H1 (cell line): ENCODE data around the gene COL5A1. TPM values are rescaled to one million over a fixed set of nuclear protein-coding genes. Genes with fewer than 3 reads are reported as not detected.

Experiments
- CTCF ChIA-PET: fragments of 300-600 bp; sonication (Branson Sonifier 250); formaldehyde crosslinking; loops from one replicate; lab custom pipeline; 2021; ENCODE audit not compliant: partially characterized antibody; lab: Charles Lee
- POLR2A ChIA-PET: fragments of 300-600 bp; sonication (Branson Sonifier 250); formaldehyde crosslinking; loops from one replicate; lab custom pipeline; 2021; ENCODE audit warnings: inconsistent platforms; ENCODE audit not compliant: partially characterized antibody; lab: Charles Lee
- DNase-seq, 2 experiments: peaks; one replicate each; pipeline versions ENCODE4 v3.0.0 to v3.0.0-alpha.2; 2010 to 2022; ENCODE audit warnings: low spot score in 2 of 2, low read depth in 1 of 2, mixed read lengths in 1 of 2
- FAIRE-seq: peaks from 2 replicates; lab custom pipeline; 2011; peaks lifted over from hg19 to GRCh38; lab: Jason Lieb, UNC
- H2AFZ ChIP-seq: 2 replicates; pipeline ENCODE4 v1.8.1; 2012; ENCODE audit warnings: low read length, inconsistent platforms
- H2AK5ac ChIP-seq: 2 replicates; pipeline ENCODE4 v1.6.1; 2013; ENCODE audit warnings: low read depth, low read length
- H2BK120ac ChIP-seq: replicated peaks from 2 replicates; pipeline ENCODE3; 2013; ENCODE audit warnings: low read depth, low read length, inconsistent platforms
- H2BK12ac ChIP-seq: 2 replicates; pipeline ENCODE4 v1.6.1; 2013; ENCODE audit warnings: low read depth, low read length
- H2BK15ac ChIP-seq: 2 replicates; pipeline ENCODE4 v1.6.1; 2013; ENCODE audit warnings: low read length
- H2BK20ac ChIP-seq: 2 replicates; pipeline ENCODE4 v1.6.1; 2013; ENCODE audit warnings: low read length
- H2BK5ac ChIP-seq: 2 replicates; pipeline ENCODE4 v1.6.1; 2013; ENCODE audit warnings: low read depth, low read length
- H3K14ac ChIP-seq: 2 replicates; pipeline ENCODE4 v1.6.1; 2013; ENCODE audit warnings: inconsistent platforms; ENCODE audit not compliant: insufficient read length
- H3K18ac ChIP-seq: 2 replicates; pipeline ENCODE4 v1.6.1; 2013; ENCODE audit warnings: low read length; ENCODE audit errors: extremely low read depth
- H3K23ac ChIP-seq: 2 replicates; pipeline ENCODE4 v1.6.1; 2013; ENCODE audit warnings: inconsistent platforms; ENCODE audit not compliant: insufficient read length
- H3K23me2 ChIP-seq: 2 replicates; pipeline ENCODE4 v1.6.1; 2013; ENCODE audit warnings: low read depth, low read length
- H3K27ac ChIP-seq: 2 replicates; pipeline ENCODE4 v1.6.1; 2011; ENCODE audit warnings: low read depth, low read length, inconsistent platforms
- H3K27me3 ChIP-seq, 4 experiments: replicated peaks in 1 of 4; 1 replicate in 1 of 4; 2 replicates in 3 of 4; pipeline versions ENCODE4 v1.6.1 to v1.8.1; 2011 to 2013; ENCODE audit warnings: low read length in 3 of 4, mild to moderate bottlenecking in 3 of 4, inconsistent platforms in 2 of 4, mixed read lengths in 2 of 4, moderate library complexity in 1 of 4; ENCODE audit not compliant: control insufficient read depth in 3 of 4, insufficient read depth in 3 of 4; ENCODE audit errors: extremely low read depth in 1 of 4
- H3K36me3 ChIP-seq, 4 experiments: 2 replicates each; pipeline versions ENCODE4 v1.6.1 to v1.8.1; 2011 to 2013; ENCODE audit warnings: mild to moderate bottlenecking in 4 of 4, low read length in 3 of 4, moderate library complexity in 2 of 4, control low read depth in 1 of 4, inconsistent platforms in 1 of 4; ENCODE audit not compliant: insufficient read depth in 4 of 4, control insufficient read depth in 2 of 4
- H3K4ac ChIP-seq: replicated peaks from 2 replicates; pipeline ENCODE3; 2013; ENCODE audit warnings: low read length, low read depth, mixed read lengths, inconsistent platforms; ENCODE audit not compliant: insufficient read length
- H3K4me1 ChIP-seq, 4 experiments: replicated peaks in 1 of 4; 1 replicate in 1 of 4; 2 replicates in 3 of 4; pipeline versions ENCODE4 v1.6.1 to v1.8.1; 2011 to 2013; ENCODE audit warnings: low read length in 3 of 4, inconsistent platforms in 2 of 4, mixed read lengths in 1 of 4; ENCODE audit not compliant: insufficient read depth in 4 of 4, control insufficient read depth in 3 of 4
- H3K4me2 ChIP-seq, 2 experiments: 2 replicates each; pipeline versions ENCODE4 v1.6.1 to v1.8.1; 2011 to 2013; ENCODE audit warnings: low read depth in 2 of 2, low read length in 2 of 2, control low read depth in 1 of 2, inconsistent platforms in 1 of 2, mild to moderate bottlenecking in 1 of 2; ENCODE audit not compliant: insufficient read depth in 1 of 2
- H3K4me3 ChIP-seq, 4 experiments: fragments of 200-600, 300-600 bp in 1 of 4; sonication (generic), shearing (Covaris generic), sonication (Bioruptor Twin) in 1 of 4; 2 replicates each; pipeline versions ENCODE4 v1.5.1 to v1.8.1; 2011 to 2016; ENCODE audit warnings: low read length in 4 of 4, low read depth in 3 of 4, control low read depth in 2 of 4, inconsistent platforms in 2 of 4, mild to moderate bottlenecking in 2 of 4, mixed read lengths in 1 of 4, moderate library complexity in 1 of 4; ENCODE audit not compliant: insufficient read depth in 2 of 4; ENCODE audit errors: extremely low read depth in 1 of 4
- H3K56ac ChIP-seq: replicated peaks from 2 replicates; pipeline ENCODE3; 2013; ENCODE audit warnings: low read depth, mild to moderate bottlenecking, mixed read lengths, low read length, inconsistent platforms; ENCODE audit not compliant: insufficient read length
- H3K79me1 ChIP-seq: 2 replicates; pipeline ENCODE4 v1.6.1; 2013; ENCODE audit warnings: low read depth, low read length, control low read depth
- H3K79me2 ChIP-seq, 2 experiments: 2 replicates each; pipeline versions ENCODE4 v1.6.1 to v1.8.1; 2012 to 2013; ENCODE audit warnings: low read length in 2 of 2, mild to moderate bottlenecking in 2 of 2, inconsistent platforms in 1 of 2; ENCODE audit not compliant: insufficient read depth in 2 of 2, control insufficient read depth in 1 of 2
- H3K9ac ChIP-seq, 4 experiments: replicated peaks in 1 of 4; 1 replicate in 1 of 4; 2 replicates in 3 of 4; pipeline versions ENCODE4 v1.6.1 to v1.8.1; 2011 to 2013; ENCODE audit warnings: low read depth in 3 of 4, low read length in 3 of 4, control low read depth in 2 of 4, mild to moderate bottlenecking in 2 of 4, moderate library complexity in 2 of 4, inconsistent platforms in 1 of 4; ENCODE audit errors: extremely low read depth in 1 of 4
- H3K9me3 ChIP-seq, 2 experiments: 2 replicates each; pipeline versions ENCODE4 v1.6.1 to v1.8.1; 2012 to 2013; ENCODE audit warnings: mild to moderate bottlenecking in 2 of 2, moderate library complexity in 2 of 2, control low read depth in 1 of 2, inconsistent platforms in 1 of 2, low read depth in 1 of 2, low read length in 1 of 2, mixed read lengths in 1 of 2; ENCODE audit not compliant: insufficient read depth in 2 of 2
- H4K20me1 ChIP-seq, 2 experiments: replicated peaks in 1 of 2; 2 replicates each; pipeline versions ENCODE3 to v1.8.1; 2011 to 2013; ENCODE audit warnings: inconsistent platforms in 2 of 2, low read length in 2 of 2, mild to moderate bottlenecking in 1 of 2; ENCODE audit not compliant: insufficient read depth in 2 of 2, control insufficient read depth in 1 of 2
- H4K5ac ChIP-seq: 2 replicates; pipeline ENCODE4 v1.6.1; 2013; ENCODE audit warnings: low read length, low read depth, mixed read lengths, inconsistent platforms; ENCODE audit not compliant: insufficient read length
- H4K8ac ChIP-seq: 2 replicates; pipeline ENCODE4 v1.8.0; 2013; ENCODE audit warnings: mild to moderate bottlenecking, moderate library complexity, low read length, inconsistent platforms; ENCODE audit not compliant: insufficient read depth; ENCODE audit errors: extremely low read depth
- H4K91ac ChIP-seq: replicated peaks from 2 replicates; pipeline ENCODE3; 2013; ENCODE audit warnings: low read length, mixed read lengths, inconsistent platforms; ENCODE audit not compliant: insufficient read length
- CHD2 ChIP-seq: IDR thresholded peaks from 2 replicates; pipeline ENCODE4 v1.6.1; 2012; ENCODE audit warnings: low read length, improper control_type of control experiment
- NANOG ChIP-seq: IDR thresholded peaks from 2 replicates; pipeline ENCODE4 v1.6.1; 2011; ENCODE audit warnings: low read length, low read depth, mild to moderate bottlenecking, inconsistent platforms; ENCODE audit not compliant: insufficient read depth, poor library complexity, severe bottlenecking
- RBBP5 ChIP-seq: IDR thresholded peaks from 2 replicates; pipeline ENCODE4 v1.7.1; 2012; ENCODE audit warnings: low read depth, mild to moderate bottlenecking, inconsistent platforms, low read length, moderate library complexity, borderline replicate concordance
- WGBS, 2 experiments: shearing (Covaris generic) in 1 of 2; methylation state at CpG; one replicate each; pipeline versions ENCODE4 v1.1.6 to v1.1.7; 2013 to 2015; ENCODE audit warnings: low lambda C conversion rate in 2 of 2, mixed read lengths in 2 of 2, inconsistent platforms in 1 of 2, low coverage in 1 of 2, missing lambda C conversion rate in 1 of 2; ENCODE audit not compliant: insufficient replicate concordance in 2 of 2, insufficient coverage in 1 of 2, insufficient read length in 1 of 2; ENCODE audit errors: extremely low coverage in 1 of 2, missing lambda C conversion rate in 1 of 2; 5-methylcytosine and 5-hydroxymethylcytosine counted together
- polyA plus RNA-seq, 7 experiments: library from polyadenylated mRNA; depleted of rRNA in 3 of 7; stranded (reverse) in 5 of 7; unstranded in 2 of 7; fragments of >200 nt in 5 of 7; fragments of 200-250 nt in 2 of 7; gene quantifications; 1 replicate in 5 of 7; 2 replicates in 1 of 7; 4 replicates in 1 of 7; pipeline versions ENCODE4 v1.2.1 to v1.2.3, GENCODE V29; 2011 to 2013; ENCODE audit warnings: missing spikeins in 2 of 7, mixed read lengths in 2 of 7
- total RNA-seq: library from RNA; stranded (reverse); fragmentation: NEBNext Ultra II Directional; extraction: Animal tissue kit (Norgen Biotek cat#: 25700); gene quantifications from 2 replicates; pipeline ENCODE4 v1.2.1, GENCODE V29; 2021

Gene COL5A1
- total and polyA plus RNA-seq, 2 of the 8 experiments (the other 6 are each of a cell fraction or from before 2014, with no cell fraction given): 3.8 to 12.0 TPM

DNA sequence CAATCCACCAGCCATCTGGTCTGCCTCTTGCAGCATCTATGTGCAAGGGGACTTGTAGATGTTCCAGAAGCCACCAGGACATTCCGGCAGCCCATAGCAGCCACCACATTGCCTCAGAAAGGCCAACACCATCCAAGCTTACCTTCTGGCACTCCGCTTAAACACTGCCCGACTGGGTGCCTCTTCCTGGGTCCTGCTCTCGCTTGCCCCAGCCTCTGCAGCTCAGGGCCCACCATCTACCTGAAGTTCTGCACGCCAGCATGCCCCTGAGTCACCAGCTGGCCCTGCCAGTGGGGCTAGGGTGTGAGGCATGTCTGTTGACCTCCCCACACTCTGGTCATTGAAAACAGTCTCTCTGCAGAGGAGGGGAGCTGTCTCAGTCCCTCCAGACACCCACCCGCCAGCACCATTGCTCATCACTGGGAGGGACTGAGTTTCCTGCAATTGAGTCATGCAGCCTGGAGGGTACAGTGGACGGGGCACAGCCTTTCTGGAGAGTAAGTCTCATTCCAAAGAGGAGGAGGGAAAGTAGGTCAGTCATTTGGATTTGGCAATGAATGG, 16.9 kb upstream of the COL5A1 start:
- Histone ChIP-seq H3K4ac (no peak overlapping the region), H3K4me3 (no peak overlapping the region), H3K23me2 (peaks cover 2% of the 10 kb centered on the region; the same call in 1 of the 2 replicates), H3K14ac (no peak overlapping the region), H4K5ac (no peak overlapping the region), H2AFZ (no peak overlapping the region), H3K18ac (0 out of 2 replicates have a peak overlapping the region, but pooled peaks have one; percentile 48), H3K36me3 (no peaks in the 10 kb centered on the region), H2BK20ac (0 out of 2 replicates have a peak overlapping the region, but pooled peaks have one; percentile 61), H3K79me2 (no peaks in the 10 kb centered on the region), H3K27ac (no peak overlapping the region), H2BK15ac (no peak overlapping the region), H3K9ac (no peak overlapping the region), H3K27me3 (no peaks in the 10 kb centered on the region), H4K91ac (no peak overlapping the region), H3K56ac (no peak overlapping the region), H2BK120ac (no peak overlapping the region), H2BK12ac (no peak overlapping the region), H3K79me1 (no peaks in the 10 kb centered on the region), H3K9me3 (no peaks in the 10 kb centered on the region), H4K20me1 (no peaks in the 10 kb centered on the region), H3K23ac (no peak overlapping the region), H2AK5ac (0 out of 2 replicates have a peak overlapping the region, but pooled peaks have one; percentile 39), H3K4me2 (no peak overlapping the region), H2BK5ac (0 out of 2 replicates have a peak overlapping the region, but pooled peaks have one; percentile 8), H4K8ac (no peak overlapping the region), H3K4me1 (peaks cover 0 to 13% (median 7%) of the 10 kb centered on the region in 4 experiments; a peak in 6 of 7 replicates)
- 88% methylated on average over 7 of the region's 7 CpGs; no CpG with 5 or more reads in 1 of the 2 experiments for WGBS, 2 experiments
- FAIRE-seq (no peak), DNase-seq (no peak)
- CTCF ChIA-PET: interaction anchor here (1.0 to 1.6 kb wide), 2 partner anchors 65 to 175 kb away, joined by 4 to 6 read pairs; no protein-coding TSS in a partner anchor
- POLR2A ChIA-PET: no interaction called here
- TF ChIP-seq CHD2 (no peak), RBBP5 (no peak), NANOG (no peak)
